ENCODE results near the gene LRMDA.

GRCh38 chr10:76072384-76072783, 641.0 kb downstream of the LRMDA start:
- no peak for TF ChIP-seq EP300 (IDR thresholded peaks at IDR 0.05)
- TF ChIP-seq CTCF (IDR thresholded peaks at IDR 0.05): no peak
- TF ChIP-seq POLR2A (IDR thresholded peaks at IDR 0.05): no peak

Data from sigmoid colon (tissue), 4 donors.